HG02852 (cell line): Measurements from ENCODE around the gene LRRC40.
"Not testable (repeated sequence)": the region's sequence is repeated elsewhere in the genome, so short reads cannot be mapped to it uniquely, and the experiment has no call there.

Experiments
- ATAC-seq: cut with Tn5 transposase; IDR thresholded peaks from one replicate; pipeline ENCODE4 v1.9.1; 2021; ENCODE audit warnings: mild to moderate bottlenecking, moderate library complexity; ENCODE audit not compliant: unreplicated experiment

The LRRC40 gene

DNA sequence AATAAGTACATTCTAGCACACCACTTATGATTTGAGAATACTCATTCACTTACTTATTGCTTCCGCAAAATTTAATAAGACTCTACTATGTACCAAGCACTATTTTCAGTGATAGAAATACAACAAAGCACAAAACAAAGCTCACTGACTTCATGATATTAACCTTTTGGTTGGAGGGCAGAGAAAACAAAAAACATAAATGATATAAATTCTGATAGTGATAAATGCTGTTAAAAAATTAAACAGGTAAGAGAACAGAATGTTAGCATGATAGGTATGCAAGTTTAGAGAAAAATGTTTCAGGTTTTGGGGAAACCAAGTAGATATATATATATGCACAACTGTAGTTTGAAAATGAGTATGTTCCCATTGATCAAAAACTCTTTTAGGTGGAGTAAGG lies 1.2 kb downstream of the LRRC40 start:
- no peak for ATAC-seq

DNA sequence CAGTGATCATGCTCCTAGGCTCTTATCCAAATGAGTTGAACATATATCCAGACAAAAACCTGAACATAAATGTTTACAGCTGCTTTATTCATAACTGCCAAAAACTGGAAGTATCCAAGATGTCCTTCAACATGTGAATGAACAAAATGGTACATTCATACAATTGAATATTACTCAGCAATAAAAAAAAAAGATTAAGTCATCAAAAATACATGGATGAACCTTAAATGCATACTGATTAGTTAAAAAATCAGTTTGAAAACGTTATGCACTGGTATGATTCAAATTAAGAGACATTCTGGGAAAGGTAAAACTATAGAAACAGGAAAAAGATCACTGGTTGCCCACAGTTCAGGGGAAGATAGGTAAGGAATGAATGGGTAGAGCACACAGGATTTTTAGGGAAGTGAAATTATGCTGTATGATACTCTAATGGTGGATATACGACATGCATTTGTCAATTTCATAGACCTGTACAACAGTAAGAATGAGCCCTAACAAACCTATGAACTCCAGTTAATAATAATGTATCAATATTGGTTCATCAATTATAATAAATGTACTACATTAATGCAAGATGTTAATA lies 3.1 kb downstream of the LRRC40 start:
- no peak for ATAC-seq

DNA sequence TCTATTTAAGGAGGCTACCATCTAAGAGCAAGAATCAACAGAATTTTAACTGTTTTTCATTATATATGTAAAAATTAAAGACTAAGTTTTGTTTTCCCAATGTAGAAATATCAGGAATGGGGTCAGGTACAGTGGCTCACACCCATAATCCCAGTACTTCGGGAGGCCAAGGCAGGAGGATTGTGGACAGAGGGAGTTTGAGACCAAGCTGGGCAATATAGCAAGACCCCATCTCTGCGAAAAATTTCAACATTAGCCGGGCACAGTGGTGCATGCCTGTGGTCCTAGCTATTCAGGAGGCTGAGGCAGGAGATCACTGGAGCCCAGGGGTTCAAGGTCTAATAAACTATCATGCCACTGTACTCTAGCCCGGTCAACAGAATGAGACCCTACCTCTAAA lies 5.3 kb downstream of the LRRC40 start:
- no peak for ATAC-seq

DNA sequence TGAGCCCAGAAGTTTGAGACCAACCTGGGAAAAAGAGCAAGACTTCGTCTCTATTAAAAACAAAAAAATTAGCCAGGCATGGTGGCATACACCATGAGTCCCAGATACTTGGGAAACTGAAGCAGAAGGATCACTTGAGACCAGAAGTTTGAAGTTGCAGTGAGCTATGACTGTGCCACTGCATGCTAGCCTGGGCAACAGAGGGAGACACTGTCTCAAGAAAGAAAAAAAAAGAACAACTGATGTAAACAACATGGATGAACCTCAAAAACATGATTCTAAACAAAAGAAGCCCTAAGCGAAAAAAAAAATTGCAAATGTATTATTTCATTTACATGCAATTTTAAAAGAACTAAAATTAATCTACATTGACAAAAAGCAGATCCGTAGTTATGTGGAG lies 9.0 kb downstream of the LRRC40 start:
- no peak for ATAC-seq

DNA sequence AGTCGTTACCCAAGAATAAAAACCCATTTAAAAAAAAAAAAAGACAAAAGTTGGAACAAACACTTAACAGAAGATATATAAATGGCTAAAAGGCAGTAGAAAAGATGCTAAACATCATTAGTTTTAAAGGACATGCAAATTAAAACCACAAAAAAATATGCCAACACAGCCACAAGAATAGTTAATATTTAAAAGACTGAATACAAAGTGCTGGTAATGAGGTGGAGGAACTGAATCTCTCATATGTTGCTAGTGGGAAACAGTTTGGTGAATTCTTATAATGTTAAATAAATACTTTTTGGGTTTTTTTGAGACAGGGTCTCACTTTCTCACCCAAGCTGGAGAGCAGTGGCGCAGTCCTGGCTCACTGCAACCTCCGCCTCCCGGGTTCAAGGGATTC lies 10.0 kb downstream of the LRRC40 start:
- ATAC-seq: no peak

DNA sequence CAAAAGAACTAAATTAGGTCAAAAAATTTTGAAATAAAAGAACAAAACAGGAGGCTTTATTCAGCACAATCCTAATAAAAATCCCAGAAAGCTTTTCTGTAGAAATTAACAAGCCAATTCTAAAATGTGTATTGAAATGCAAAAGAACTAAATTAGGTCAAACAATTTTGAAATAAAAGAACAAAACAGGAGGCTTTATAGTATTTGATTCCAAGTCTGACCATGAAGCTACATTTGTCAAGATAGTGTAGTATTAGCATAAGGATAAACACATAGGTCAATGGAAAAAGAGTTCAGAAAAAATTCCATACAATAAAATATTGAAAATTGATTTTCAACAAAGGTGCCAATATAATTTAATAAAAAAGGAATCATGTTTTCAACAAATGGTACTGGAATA lies 10.8 kb downstream of the LRRC40 start:
- ATAC-seq: no peak

DNA sequence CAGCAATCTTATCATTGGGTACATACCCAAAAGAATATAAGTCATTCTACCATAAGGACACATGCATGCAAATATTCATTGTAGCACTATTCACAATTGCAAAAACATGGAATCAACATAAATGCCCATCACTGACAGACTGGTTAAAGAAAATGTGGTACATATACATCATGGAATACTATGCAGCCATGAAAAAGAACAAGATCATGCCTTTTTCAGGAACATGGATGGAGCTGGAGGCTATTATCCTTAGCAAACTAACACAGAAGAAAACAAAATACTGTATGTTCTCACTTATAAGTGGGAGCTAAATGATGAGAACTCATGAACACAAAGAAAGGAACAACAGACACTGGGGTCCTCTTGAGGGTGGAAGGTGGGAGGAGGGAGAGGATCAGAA lies 12.9 kb downstream of the LRRC40 start:
- ATAC-seq: not testable (repeated sequence)

DNA sequence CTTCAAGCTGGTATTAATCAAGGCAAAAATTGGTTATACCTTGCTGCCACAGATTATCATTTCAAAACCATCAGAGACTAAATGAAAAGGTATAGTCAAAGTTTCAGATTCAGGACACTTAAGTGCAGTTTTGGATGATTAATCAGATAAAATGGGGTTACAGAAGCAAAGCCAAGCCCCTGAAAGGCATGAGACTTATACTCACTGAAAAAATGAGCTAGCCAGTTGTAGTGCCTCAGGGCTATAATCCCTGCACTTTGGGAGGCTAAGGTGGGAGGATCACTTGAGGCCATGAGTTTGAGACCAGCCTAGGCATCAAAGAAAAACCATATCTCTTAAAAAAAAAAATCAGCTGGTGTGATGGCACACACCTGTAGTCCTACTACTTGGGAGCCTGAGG lies 15.2 kb downstream of the LRRC40 start:
- ATAC-seq: no peak

DNA sequence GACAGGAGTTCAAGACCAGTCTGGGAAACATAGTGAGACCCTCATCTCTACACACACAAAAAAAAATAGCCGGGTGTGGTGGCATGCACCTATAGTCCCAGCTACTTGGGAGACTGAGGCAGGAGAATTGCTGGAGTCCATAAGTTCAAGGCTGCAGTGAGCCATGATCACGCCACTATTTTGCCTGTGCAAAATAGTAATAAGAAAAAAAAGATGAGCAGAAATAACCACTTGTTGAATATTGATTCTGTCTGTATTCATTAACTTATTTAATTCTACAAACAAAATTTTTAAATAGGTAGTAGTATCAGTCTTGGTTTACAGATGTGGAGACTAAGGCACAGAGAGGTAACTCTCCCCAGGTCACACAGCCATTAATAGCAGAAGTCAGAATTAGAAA lies 16.9 kb downstream of the LRRC40 start:
- no peak for ATAC-seq

DNA sequence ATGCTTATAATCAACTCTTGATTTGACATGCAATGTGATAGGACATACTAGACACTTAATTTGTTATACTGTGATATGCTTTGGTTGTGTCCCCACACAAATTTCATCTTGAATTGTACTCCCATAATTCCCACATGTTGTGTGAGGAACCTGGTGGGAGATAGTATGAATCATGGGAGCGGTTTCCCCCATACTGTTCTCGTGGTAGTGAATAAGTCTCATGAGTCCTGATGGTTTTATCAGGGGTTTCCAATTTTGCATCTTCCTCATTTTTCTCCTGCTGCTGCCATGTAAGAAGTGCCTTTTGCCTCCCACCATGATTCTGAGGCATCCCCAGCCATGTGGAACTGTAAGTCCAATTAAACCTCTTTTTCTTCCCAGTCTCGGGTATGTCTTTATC lies 20.2 kb downstream of the LRRC40 start:
- ATAC-seq: not testable (repeated sequence)

DNA sequence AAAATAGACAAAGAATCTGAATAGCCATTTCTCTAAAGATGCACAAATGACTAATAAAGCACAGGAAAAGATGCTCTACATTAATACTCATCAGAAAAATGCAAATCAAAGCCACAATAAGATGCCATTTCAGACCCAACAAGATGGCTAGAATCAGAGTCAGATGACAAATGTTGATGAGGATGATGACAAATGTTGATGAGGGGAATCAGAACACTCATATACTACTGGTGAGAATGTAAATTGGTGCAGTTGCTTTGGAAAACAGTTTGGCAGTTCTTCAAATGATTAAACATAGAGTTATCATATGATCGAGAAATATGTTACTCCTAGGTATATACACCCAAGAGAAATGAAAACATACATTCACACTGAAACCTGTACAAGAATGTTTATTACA lies 33.9 kb downstream of the LRRC40 start:
- ATAC-seq: no peak

DNA sequence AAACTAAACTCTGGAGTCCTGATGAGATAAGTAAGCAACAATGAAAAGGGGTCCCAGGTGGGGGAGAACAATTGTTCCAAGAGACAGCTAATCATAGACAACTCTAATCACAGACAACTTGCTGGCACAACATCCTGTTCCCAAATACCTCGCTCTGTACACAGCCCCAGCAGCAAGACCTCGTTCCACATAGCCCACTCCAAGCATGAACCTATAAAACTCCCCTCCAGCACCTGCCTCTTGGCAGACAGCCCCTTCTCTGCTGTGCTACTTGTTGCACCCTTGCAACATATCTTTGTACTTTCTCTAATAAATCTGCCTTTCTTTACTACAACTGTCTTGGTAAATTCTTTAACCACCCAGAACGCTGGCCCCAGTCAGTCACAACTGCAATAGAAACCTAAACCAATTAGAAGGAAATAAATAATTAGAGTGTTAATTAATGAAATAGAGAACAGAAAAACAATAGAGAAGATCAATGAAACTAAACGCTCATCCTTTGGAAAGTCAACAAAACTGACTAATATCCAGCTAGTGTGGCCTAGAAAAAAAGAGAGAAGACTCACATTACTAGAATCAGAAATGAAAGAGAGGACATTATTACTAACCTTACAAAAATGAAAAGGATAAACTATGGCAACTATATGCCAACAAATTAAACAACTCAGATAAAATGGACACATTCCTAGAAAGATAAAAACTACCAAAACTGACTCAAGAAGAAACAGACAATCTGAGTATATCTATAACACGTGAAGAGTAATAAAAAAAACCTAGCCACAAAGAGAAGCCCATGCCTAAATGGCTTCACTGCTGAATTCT lies 36.1 kb downstream of the LRRC40 start:
- ATAC-seq: no peak

DNA sequence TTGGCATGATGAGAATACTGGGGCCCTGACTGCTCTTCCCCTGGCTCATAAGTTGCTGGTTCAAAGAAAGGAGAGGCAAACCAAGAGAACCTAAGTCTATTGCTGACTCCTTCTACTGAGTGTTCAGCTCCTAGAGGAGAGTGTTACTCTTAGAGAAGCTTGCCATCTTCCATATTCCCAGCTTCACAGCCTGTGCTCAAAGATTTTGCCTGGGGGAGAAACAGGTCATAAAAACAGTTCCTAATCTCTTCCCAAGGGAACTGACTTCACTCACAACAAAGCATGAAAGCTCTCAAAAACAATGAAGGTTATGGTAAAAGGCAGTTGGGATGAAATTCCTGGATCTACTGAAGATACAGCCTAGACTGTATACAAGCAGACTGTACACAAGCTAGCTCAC lies 37.1 kb downstream of the LRRC40 start:
- ATAC-seq: no peak

DNA sequence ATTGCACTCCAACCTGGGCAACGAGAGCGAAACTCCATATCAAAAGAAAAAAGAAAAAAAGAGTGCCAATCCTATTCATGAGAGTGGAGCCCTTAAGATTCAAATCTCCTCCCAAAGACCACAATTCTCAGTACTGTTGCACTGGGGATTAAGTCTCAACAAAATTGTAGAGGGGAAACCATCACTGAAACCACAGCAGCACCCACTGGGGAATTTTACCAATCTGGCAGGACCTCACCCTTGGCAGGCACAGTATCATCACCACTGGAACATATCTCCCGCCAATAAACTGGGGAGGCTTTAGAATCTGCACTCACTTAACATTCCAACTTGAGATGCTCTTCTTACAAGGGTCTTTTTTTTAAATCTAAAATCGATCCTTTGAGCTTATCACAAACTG lies 41.0 kb downstream of the LRRC40 start:
- ATAC-seq: no peak

DNA sequence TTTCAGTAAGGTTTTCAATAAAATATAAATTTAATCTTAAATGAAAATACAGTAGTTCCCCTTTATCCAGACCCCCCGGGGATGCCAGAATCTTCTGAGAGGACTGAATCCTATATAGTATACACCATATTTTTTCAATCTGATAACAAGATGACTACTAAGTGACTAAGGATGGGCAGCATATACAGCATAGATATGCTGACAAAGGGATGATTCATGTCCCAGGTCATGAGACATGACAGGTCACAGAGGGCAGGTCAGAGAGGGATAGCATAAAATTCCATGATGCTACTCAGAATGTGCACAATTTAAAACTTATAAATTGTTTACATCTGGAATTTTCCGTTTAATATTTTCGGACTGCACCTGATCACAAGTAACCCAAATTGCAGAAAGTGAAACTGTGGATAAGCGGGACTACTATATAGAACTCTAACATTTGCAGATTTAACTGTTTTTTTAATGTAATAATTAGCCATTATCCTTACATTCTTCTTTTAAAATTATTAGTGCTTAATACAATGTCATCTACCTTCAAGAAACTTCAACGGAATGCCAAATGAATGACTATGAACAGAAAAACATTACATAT lies 48.8 kb downstream of the LRRC40 start:
- no peak for ATAC-seq

DNA sequence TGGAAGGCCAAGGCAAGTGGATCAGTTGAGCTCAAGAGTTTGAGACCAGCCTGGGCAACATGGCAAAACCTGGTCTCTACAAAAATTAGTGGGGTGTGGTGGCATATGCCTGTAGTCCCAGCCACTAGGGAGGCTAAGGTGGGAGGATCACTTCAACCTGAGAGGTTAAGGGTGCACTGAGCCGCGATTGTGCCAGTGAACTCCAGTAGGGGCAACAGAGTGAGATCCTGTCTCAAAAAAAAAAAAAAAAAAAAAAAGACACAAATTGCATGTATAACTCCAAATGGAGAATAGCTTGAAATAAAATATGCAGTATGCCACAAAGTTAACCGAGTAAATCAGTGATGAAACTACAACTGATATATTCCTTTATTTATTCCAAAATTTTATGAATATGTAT lies 51.6 kb downstream of the LRRC40 start:
- no peak for ATAC-seq

DNA sequence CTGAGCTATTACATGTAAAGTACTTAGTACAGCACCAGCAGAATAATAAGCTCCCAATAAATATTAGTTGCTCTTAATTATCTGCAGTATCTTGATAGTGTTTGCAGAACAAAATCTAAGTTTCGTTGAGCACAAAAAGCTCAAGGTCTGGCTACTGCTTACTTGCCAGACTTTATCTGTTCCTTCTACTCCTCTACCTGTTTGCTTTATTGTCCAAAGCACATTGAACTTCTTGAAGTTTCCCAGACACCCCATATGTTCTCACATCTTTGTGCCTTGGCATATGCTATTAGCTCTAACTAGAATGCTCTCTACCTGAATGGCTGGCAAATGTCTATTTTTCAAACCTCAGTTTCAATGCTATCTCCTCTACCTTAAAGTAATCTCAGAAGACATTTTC lies 54.9 kb downstream of the LRRC40 start:
- ATAC-seq: no peak

DNA sequence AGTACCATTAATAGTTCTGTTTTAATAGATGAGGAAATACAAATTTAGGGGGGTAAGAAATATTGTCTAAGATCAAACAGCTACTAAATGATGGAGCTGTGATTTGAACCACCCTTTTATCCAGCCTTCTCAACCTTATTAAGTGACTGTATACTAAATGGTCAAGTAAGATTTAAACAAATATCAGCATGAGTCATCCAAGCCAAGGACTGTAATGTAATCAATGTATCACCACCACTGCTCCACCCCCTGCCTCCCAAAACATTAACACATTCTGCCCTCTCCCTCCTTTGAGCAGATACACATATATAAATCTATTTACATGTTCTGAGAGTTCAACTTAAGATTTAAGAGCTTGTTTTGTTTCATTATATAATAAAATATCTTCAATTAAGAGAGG lies 58.9 kb downstream of the LRRC40 start:
- no peak for ATAC-seq

DNA sequence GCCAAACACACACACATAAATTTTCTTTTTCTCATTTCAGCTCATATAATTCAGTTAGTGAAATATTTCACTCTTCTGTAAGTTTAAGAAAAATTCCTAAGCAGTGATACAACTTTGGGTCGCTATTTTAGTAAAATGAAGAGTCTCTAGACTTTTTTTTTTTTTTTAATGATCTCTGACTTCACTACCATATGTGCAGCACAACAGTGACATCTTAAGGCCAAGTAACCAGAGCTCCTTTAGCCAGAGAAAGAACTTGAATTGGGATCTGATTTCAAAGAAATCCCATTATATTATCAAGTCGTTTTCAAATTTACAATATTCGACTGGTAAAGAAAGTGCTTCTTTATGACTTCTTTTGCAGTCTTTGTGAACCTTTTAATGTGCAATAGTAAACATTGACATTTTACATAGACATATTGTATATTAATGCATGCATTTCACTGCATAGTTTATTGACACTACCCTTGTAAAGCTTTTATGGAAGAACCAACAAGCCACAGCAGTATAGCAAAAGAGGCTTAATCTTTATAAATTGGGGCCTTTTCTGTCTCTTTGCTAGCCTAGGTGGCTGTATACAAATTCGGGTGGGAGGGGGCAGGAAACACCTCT lies 62.2 kb downstream of the LRRC40 start:
- no peak for ATAC-seq

DNA sequence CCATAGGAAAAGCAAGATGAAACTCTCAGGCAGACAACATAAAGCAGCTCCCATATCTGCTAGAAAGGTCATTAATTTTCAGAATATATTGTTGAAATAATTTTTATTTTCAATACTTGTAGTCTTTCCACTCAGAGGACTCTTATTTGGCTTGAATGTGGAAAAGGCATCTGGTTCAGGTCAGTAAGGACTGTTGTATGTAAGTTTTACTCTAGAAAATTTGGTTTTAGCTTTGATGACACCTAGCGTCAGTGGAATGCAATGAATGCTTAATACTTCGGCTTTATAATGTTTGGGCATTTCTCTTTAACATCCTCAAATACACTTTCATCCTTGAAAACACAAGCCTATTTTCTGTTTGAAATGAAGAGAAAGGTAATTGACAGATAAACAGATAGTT lies 63.3 kb downstream of the LRRC40 start:
- no peak for ATAC-seq

DNA sequence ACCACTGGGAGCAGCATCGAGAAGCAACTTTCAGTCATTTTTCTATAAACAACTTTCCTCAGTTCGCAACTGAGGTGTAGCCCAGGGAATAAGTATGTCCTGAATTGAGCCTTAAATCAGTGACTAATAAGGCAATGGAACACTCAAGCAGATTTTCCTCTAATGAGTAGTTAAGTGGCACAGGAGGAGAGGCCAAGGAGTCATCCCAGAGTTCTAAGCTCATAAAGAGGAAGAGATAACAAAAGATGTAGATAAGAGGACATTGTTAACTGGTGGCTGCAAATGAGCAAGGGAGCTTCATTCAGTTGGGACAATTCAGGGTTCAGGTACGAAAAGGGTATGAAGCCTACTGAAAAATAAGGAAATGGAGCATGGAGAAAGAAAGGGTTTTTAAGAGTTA lies 64.5 kb downstream of the LRRC40 start:
- no peak for ATAC-seq

DNA sequence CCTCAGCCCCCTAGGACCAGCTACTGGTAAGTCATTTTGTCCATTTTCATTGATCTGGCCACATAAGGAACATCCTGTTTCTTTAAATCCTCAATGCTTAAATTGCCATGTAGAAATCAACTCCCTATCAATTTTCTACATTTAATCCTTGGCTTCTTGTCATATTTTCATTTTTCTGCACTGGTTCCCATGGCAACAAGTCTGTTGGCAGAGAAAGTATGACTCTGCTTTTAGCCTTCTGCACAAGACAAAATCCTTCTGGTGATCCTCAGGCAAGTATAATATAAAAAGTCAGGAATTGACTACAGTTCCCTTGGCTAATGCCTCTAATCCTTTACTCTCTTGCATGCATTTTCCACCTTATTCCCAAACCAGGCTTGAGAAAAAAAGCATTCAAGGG lies 65.0 kb downstream of the LRRC40 start:
- ATAC-seq: no peak
